ENCODE measurements around the gene FLVCR2.
"Not testable (repeated sequence)": the region's sequence is repeated elsewhere in the genome, so short reads cannot be mapped to it uniquely, and the experiment has no call there.

Gene FLVCR2

DNA sequence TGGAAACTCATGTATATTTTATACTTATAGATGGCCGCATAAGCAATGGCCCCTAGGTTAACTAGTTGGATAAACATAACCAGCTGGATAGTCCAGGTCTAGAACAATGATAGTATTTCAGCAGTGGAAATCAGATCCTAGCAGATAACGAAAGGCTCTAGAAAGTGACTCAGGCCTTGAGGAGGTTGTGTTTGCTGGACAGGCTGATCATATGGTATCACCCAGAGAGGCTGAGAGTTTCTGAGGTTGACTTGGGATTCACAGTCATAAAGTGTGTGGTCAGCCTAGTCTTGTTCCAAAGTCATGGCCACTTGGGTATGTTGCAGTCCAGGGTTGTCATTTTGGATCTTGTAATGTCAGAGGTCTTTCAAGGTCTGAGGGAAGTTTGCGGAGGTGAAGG lies 16.8 kb downstream of the FLVCR2 start:
- Histone ChIP-seq H3K79me2 (ENCODE audit: low read length) (no peaks in the 10 kb centered on the region), H3K9me3 (replicated peaks; ENCODE audit: insufficient read depth, low read length) (no peaks in the 10 kb centered on the region), H3K27ac (ENCODE audit: low read length) (no peak overlapping the region), H3K4me3 (ENCODE audit: low read length) (no peak overlapping the region), H3K27me3 (replicated peaks; ENCODE audit: insufficient read depth, low read length) (no peaks in the 10 kb centered on the region), H3F3A (ENCODE audit: insufficient read depth, low read length) (no peaks in the 10 kb centered on the region), H3K9ac (ENCODE audit: low read length) (no peak overlapping the region), H2AFZ (ENCODE audit: low read length) (no peak overlapping the region), H3K36me3 (replicated peaks; ENCODE audit: insufficient read depth, low read length) (no peaks in the 10 kb centered on the region), H3K9me2 (replicated peaks; ENCODE audit: insufficient read depth, low read length) (no peaks in the 10 kb centered on the region), H4K20me1 (ENCODE audit: insufficient read depth, low read length) (no peaks in the 10 kb centered on the region), H3K4me1 (ENCODE audit: low read length) (no peaks in the 10 kb centered on the region), H3K4me2 (ENCODE audit: low read depth, low read length) (no peak overlapping the region)
- TF ChIP-seq, protein P1, sequence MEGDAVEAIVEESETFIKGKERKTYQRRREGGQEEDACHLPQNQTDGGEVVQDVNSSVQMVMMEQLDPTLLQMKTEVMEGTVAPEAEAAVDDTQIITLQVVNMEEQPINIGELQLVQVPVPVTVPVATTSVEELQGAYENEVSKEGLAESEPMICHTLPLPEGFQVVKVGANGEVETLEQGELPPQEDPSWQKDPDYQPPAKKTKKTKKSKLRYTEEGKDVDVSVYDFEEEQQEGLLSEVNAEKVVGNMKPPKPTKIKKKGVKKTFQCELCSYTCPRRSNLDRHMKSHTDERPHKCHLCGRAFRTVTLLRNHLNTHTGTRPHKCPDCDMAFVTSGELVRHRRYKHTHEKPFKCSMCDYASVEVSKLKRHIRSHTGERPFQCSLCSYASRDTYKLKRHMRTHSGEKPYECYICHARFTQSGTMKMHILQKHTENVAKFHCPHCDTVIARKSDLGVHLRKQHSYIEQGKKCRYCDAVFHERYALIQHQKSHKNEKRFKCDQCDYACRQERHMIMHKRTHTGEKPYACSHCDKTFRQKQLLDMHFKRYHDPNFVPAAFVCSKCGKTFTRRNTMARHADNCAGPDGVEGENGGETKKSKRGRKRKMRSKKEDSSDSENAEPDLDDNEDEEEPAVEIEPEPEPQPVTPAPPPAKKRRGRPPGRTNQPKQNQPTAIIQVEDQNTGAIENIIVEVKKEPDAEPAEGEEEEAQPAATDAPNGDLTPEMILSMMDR (IDR thresholded peaks at IDR 0.05; ENCODE audit: low read length), result no peak
- no peak for TF ChIP-seq EZH2 (optimal IDR thresholded peaks at IDR 0.05; ENCODE audit: low read depth, low read length)
- TF ChIP-seq EZH2phosphoT487 (IDR thresholded peaks at IDR 0.05; ENCODE audit: low read length), result no peak
- DNase-seq, result no peak

DNA sequence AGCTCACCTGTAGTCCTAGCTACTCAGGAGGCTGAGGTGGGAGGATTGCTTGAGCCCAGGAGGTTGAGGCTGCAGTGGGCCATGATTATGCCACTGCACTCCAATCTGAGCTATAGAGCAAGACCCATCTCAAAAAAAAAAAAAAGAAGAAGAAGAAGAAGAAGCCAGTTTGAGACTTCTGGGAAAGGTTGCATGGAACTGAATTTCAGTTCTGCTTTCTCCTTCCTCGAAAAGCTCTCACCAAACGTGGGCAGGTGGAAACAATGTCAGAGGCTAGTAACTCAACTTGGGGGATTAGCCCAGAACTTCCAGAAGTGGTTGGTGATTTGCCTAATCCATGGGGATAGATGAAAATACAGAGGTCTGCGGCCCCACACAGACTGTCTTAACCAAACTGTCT lies 18.7 kb downstream of the FLVCR2 start:
- Histone ChIP-seq H3K4me1 (ENCODE audit: low read length) (no peaks in the 10 kb centered on the region), H3K9ac (ENCODE audit: low read length) (no peak overlapping the region), H4K20me1 (ENCODE audit: insufficient read depth, low read length) (no peaks in the 10 kb centered on the region), H3K4me3 (ENCODE audit: low read length) (no peak overlapping the region), H3K9me3 (replicated peaks; ENCODE audit: insufficient read depth, low read length) (no peaks in the 10 kb centered on the region), H3F3A (ENCODE audit: insufficient read depth, low read length) (no peaks in the 10 kb centered on the region), H3K36me3 (replicated peaks; ENCODE audit: insufficient read depth, low read length) (no peaks in the 10 kb centered on the region), H3K79me2 (ENCODE audit: low read length) (no peaks in the 10 kb centered on the region), H3K27me3 (replicated peaks; ENCODE audit: insufficient read depth, low read length) (no peaks in the 10 kb centered on the region), H3K4me2 (ENCODE audit: low read depth, low read length) (no peak overlapping the region), H3K27ac (ENCODE audit: low read length) (no peak overlapping the region), H2AFZ (ENCODE audit: low read length) (no peak overlapping the region), H3K9me2 (replicated peaks; ENCODE audit: insufficient read depth, low read length) (no peaks in the 10 kb centered on the region)
- DNase-seq, result no peak
- no peak for TF ChIP-seq EZH2 (optimal IDR thresholded peaks at IDR 0.05; ENCODE audit: low read depth, low read length)
- TF ChIP-seq EZH2phosphoT487 (IDR thresholded peaks at IDR 0.05; ENCODE audit: low read length), result no peak
- TF ChIP-seq, protein P1 (IDR thresholded peaks at IDR 0.05; ENCODE audit: low read length), result no peak

DNA sequence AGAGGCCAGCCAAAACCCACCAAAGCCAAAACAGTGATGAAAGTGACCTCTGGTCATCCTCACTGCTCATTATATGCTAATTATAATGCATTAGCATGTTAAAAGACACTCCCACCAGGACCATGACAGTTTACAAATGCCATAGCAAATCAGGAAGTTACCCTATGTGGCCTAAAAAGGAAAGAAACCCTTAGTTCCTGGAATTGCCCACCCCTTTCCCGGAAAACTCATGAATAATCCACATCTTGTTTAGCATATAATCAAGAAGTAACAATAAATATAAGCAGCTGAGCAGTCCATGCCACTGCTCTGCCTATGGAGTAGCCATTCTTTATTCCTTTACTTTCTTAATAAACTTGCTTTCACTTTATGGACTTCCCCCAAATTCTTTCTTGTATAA lies 21.7 kb downstream of the FLVCR2 start:
- not testable (repeated sequence) for H3K27me3 ChIP-seq (replicated peaks; ENCODE audit: insufficient read depth, low read length); H3F3A ChIP-seq (ENCODE audit: insufficient read depth, low read length); H4K20me1 ChIP-seq (ENCODE audit: insufficient read depth, low read length); H3K9ac ChIP-seq (ENCODE audit: low read length); H3K79me2 ChIP-seq (ENCODE audit: low read length); H3K4me2 ChIP-seq (ENCODE audit: low read depth, low read length); H3K36me3 ChIP-seq (replicated peaks; ENCODE audit: insufficient read depth, low read length); H3K9me2 ChIP-seq (replicated peaks; ENCODE audit: insufficient read depth, low read length); DNase-seq; H3K9me3 ChIP-seq (replicated peaks; ENCODE audit: insufficient read depth, low read length); H3K4me3 ChIP-seq (ENCODE audit: low read length); H3K4me1 ChIP-seq (ENCODE audit: low read length); H3K27ac ChIP-seq (ENCODE audit: low read length); H2AFZ ChIP-seq (ENCODE audit: low read length)

DNA sequence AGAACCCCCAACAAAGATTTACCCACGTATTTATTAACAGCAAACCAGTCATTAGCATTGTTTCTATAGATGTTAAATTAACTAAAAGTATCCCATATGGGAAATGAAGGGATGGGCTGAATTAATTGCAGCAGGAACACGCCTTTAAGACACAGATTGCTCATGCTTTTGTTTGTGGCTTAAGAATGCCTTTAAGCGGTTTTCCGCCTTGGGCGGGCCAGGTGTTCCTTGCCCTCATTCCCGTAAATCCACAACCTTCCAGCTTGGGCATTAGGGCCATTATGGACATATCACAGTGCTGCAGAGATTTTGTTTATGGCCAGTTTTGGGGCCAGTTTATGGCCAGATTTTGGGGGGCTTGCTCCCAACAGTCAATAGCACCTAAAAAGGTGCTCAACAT lies 22.6 kb downstream of the FLVCR2 start:
- H4K20me1 ChIP-seq (ENCODE audit: insufficient read depth, low read length); H3K9me3 ChIP-seq (replicated peaks; ENCODE audit: insufficient read depth, low read length); H2AFZ ChIP-seq (ENCODE audit: low read length); H3K79me2 ChIP-seq (ENCODE audit: low read length); H3K27me3 ChIP-seq (replicated peaks; ENCODE audit: insufficient read depth, low read length); H3F3A ChIP-seq (ENCODE audit: insufficient read depth, low read length); DNase-seq; H3K4me1 ChIP-seq (ENCODE audit: low read length); H3K9me2 ChIP-seq (replicated peaks; ENCODE audit: insufficient read depth, low read length); H3K36me3 ChIP-seq (replicated peaks; ENCODE audit: insufficient read depth, low read length); H3K4me3 ChIP-seq (ENCODE audit: low read length); H3K9ac ChIP-seq (ENCODE audit: low read length); H3K27ac ChIP-seq (ENCODE audit: low read length); H3K4me2 ChIP-seq (ENCODE audit: low read depth, low read length): not testable (repeated sequence)

Data from MM.1S (cell line).